GM21360 (cell line): ENCODE results near the gene SLC7A1.

ENCODE experiments used
- ATAC-seq: cut with Tn5 transposase; IDR thresholded peaks from one replicate; pipeline ENCODE4 v1.9.1; 2021; ENCODE audit warnings: mild to moderate bottlenecking, moderate library complexity; ENCODE audit not compliant: unreplicated experiment

SLC7A1 gene

DNA sequence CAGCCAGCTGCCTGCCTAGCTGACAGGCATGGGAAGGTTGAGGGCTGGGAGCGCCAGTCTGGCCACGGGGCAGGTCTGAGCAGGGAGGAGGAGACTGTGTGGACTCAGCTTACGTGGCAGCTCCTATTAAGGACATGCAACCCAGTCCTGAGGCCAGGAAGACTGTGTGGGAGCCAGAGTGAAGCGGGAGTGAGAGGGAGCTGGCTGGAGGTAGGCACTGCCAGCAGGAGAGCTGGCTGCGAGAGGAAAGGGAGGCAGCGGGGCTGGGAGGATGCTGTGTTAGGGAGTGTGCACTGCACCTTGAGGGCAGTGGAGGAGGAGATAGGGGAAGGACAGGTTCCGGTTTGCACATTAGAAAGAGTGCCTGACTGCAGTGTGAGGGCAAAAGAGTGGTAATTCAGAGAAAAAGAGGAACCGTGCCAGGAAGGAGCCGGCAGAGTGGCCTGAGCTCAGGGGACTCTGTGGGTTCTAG lies 99.2 kb downstream of the SLC7A1 start:
- peak; percentile 57 for ATAC-seq

DNA sequence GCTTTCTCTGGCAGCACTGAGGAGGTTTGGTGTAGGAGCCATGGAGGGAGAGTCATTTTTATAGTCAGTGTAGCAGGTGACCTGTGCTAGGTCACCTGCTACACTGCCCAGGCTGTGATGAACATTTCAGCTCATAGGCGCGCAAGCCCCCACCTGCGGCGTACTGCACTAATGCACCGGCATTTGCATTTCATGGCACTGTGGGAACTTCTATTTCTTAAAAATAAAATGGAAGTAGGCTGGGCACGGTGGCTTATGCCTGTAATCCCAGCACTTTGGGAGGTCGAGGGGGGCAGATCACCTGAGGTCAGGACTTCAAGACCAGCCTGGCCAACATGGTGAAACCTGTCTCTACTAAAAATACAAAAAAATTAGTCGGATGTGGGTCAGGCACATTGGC lies 101.0 kb downstream of the SLC7A1 start:
- no peak for ATAC-seq

DNA sequence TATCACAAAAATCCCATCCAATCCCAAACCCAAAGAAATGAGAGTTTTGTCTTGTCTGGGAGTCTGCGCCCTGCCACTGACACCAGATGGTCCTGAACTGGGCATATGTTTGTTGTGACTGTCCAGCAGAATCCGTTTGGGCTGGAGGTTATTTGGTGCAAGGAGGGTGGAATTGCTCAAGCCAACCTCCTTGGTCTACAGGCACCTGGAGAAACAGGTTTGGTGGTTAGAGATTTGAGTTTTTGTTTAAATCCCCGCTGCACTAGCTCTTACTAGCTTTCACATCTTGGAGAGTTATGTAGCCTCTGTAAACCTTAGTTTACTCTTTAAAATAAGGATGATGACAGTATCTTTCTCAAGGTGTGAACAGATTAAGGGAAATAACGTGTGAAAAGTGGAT lies 101.7 kb downstream of the SLC7A1 start:
- no peak for ATAC-seq

DNA sequence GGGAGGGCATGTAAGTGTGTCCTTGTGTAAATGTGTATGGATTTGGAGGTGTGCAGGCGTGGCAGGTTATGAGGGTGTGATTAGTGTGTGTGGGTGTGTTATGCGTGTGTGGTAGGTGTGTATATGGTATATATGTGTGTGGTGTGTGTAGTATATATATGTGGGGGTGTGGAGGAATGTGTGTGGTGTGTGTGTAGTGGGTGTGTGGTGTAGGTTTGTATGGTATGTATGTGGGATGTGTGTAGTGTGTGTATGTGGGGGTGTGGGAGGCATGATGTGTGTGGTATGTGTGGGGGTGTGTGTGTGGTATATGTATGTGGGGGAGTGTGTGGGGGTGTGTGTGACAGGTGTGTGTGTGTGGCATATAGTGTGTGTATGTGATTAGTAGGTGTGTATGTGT lies 104.2 kb downstream of the SLC7A1 start:
- no peak for ATAC-seq

DNA sequence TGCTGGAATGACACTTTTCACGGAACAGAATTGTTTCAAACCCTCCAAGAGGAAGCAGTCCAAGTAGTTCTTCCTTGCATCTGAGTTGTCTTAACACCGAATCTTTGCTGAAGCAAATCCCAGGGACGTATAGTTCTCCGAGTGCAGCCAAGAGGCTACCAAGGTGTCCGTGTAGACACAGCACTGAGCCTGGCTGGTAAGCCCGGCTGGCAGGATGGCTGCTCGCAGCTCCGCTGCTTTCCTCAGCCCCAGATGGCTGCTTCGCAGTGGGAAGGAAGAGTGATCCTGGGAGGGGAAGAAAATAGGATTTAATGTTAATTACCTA lies 105.0 kb downstream of the SLC7A1 start:
- no peak for ATAC-seq

DNA sequence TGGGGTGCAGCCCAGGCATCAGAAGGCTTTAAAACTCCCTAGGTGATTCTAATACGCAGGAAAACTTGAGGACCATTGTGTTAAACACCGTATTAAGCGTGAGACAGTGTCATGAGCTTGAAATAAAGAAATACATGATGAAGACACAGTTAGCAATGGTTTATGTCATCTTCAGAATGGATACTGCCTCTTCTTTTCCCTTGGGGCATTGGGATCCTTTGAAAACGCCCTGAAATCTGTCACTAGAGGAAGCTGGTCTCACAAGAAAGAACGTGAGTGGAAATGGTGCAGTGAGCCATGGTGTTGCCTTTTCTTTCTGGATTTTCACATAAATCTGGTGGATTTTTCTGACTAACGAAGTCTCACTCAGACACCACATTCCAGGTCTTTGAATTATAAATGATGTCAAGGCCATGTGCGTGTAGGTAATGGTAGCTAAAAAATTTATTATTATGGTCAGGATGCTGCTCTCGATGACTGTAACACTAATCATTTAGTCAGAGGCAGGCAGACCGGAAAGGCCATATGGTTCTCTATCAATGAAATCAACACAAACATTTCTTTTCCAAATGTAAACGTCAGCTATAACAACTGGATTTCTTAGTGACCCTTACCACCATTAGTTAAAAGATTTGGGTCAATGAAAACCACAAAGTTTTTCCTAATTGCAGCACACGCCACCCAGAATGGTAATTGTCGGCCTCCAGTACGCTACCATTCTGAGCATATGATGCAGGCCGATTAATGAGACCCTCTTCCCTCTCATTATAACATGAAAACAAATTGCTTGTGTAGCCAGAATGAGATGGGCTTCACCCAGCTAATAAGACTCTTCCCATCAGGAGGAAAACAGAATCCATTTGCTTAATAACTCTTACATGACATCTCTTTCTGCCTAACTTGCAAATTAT lies 105.6 kb downstream of the SLC7A1 start:
- no peak for ATAC-seq

DNA sequence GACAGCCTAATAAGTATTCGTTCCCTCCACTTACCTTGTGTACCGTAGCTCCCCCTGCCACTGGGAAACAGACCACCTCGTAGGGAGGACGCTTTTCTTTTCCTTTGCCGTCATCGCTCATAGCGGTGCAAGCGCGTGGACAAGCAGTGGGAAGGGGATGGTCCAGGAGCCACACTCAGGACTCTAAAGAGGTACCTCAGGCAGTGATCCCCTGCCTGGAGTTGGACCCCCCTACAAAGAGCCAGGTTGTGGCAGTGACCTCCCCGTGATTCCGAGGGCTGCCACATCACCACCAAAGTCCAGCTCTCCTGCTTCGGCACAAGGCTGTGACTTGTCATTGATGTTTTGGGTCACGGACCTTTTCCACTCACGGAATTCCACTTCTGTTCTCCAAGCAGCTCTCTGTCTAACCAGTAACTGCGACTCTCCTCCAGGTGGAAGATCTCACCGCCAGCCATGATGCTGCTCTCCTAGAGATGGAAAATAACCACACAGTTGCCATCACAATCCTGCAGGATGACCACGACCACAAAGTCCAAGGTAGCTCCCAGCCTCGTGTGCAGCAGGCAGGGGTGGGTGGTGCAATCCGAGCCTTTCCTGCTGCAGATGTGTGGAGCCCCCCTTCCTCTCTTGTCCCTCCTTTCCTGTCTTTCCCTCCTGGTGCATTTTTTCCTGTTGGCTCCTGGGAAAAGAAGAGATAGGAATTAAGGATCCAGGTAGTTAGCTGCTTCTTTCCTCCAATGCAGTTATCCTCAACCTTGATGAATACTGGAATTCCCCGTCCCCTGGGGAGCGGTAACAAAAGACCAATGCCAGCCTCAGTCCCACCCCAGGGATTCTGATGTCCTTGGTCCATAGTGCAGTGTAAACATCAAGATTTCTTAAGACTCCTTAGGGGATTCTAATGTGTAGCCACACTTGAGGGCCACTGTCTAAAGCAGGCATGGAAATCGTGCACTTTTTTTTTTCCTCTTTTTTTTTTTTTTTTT lies 107.7 kb downstream of the SLC7A1 start:
- no peak for ATAC-seq

DNA sequence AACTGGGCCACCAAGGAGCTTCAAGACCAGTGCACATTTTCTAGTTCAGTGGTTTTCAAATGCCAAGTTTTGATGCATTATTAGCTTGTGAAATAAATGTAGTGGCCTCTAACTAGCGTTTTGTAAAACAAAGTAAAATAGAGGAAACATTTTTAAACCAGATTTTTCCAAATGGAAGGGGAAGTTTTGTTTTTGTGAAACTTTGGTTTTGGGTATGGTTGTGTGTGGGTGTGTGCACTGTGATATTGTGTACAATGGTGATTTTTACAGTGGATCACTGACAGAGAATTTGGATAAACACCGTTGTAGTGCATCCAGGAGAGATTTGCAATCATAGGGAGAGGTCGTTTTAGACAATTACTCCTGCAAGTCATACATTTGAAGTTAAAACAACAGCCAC lies 108.9 kb downstream of the SLC7A1 start:
- no peak for ATAC-seq

DNA sequence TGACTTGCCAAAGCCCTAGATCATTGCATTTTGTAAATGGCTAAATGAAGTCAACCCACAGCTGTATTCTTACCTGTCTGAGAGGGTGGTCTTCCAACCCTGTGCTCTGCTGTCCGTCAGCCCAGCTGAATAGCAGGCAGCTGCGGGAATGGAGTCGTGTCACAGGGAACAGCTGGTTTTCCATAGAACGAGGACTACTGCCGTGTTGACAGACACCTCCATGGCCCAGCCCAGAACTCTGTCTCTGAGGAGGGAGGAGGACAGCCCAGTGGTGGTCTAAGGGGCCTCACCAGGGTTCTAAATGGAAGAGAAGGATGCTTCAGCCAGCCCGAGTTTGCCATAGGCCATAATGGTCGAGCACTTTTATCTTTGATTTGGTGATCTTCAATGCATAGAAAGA lies 110.7 kb downstream of the SLC7A1 start:
- no peak for ATAC-seq

DNA sequence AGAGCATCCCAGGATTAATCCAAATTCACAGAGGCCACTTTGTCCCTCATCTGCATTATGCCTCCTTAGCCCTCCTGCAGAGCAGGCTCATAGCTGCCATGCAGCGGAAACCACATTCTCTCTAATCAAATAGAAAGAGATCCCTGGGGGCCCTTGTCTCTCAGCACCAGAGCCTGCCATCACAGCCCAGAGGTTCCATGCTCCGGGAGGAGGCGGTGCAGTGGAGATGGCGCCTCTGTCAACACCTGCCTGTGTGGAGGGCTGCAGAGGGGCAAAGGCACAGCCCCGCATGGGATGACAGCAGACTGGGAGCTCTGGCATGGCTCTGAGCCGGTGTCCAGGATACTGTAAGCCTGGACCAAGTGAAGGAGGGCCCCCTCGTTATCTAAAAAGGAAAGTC lies 111.3 kb downstream of the SLC7A1 start:
- ATAC-seq = no peak

DNA sequence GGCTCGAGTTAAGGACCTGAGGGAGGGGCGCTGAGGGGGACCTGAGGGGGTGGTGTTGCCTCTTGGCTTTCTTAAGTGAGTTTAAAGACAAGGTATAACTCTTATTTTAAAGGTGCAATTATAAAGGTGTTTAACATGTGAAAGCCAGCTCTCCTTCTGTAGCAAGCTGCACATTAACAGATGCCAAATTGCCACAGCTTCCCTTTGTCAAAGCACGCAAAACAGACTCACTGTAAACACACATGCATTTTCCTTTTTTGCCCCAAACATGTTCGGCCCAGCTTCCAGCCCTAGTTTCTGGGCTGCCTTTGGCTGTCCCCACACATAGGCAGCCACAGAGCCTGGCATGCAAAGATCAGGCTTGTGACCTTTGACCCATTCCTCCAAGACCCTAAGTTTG lies 111.9 kb downstream of the SLC7A1 start:
- no peak for ATAC-seq

DNA sequence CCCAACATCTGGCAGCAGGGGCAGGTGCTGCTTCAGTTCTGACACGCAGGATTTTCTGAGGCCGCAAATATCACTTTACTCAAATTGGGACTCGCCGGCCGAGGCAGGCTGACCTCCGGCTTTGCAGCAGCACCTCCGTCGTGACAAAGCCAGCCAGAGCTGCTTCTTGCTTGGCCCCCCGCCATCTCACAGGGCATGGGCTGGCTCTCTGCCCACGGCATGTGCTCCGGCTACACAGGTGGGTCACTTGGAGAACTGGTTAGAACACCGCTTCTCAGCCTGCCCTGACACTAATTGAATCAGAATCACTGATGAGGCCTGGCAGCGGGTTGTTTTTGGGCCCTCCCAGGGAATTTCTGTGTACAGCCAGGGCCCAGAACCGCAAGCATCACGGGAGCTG lies 112.3 kb downstream of the SLC7A1 start:
- no peak for ATAC-seq

DNA sequence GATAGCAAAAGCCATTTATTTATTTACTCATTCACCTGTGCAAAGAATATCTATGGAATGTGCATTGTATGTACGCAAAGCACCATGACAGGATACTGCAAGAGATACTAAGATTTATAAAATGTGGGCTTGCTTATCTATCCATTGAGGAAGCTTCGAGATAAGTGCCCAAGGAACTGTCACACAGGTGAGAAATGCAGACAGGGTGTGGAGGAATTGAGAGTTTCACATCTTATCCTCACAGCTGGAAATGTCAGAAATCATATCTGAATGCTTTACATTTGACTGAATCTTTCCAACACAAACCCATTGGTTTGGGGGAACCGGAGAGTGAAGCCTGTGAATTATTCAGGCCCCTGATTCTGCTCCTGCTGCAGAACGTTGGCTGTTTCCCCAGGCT lies 113.0 kb downstream of the SLC7A1 start:
- ATAC-seq = no peak

DNA sequence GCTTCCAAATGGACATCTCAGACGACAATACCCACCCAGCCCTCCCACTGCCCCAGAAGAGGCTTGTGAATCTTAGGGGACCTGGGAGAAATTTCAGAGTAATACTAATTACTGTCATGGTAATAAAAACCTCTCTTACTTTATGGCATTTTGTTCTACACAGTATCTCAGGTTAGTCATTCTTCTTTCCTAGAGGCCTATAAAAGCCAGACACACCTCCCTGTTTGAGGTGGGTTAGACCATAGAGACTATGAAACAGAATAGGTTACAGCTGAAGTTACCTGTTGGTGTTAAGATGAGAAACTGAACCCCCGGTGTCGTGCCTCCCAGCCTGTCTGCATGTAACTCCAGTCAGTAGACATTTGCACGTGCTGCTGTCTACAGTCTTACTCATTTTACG lies 113.9 kb downstream of the SLC7A1 start:
- ATAC-seq = no peak

DNA sequence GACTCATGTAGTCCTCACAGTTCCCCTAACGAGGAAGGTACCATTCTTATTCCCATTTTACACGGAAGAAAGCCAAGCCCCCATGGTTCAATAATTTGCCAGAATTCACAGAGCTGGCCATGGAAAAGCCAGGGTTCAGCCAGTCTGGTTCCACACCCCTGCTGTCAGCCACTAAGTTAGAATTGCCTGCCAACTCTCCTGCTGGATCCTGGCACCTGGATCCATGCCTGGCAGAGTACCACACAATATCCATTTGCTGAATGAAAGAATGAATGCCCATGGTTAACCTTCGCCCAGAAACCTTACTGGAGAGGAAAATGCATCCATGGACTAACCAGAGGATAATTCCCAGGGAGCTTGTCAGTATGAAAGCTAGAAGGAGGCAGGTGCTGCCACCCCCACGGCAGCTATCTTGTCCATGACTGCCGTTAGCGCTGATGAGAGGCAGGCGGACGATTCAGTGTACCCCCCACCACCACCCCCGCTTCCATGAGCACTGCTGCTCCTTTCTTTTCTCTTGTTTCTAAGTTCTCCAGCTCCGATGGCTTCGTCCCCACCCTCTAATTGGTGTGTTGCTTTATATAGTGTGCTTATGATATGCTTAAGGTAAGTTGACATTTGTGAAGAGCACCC lies 114.5 kb downstream of the SLC7A1 start:
- no peak for ATAC-seq

DNA sequence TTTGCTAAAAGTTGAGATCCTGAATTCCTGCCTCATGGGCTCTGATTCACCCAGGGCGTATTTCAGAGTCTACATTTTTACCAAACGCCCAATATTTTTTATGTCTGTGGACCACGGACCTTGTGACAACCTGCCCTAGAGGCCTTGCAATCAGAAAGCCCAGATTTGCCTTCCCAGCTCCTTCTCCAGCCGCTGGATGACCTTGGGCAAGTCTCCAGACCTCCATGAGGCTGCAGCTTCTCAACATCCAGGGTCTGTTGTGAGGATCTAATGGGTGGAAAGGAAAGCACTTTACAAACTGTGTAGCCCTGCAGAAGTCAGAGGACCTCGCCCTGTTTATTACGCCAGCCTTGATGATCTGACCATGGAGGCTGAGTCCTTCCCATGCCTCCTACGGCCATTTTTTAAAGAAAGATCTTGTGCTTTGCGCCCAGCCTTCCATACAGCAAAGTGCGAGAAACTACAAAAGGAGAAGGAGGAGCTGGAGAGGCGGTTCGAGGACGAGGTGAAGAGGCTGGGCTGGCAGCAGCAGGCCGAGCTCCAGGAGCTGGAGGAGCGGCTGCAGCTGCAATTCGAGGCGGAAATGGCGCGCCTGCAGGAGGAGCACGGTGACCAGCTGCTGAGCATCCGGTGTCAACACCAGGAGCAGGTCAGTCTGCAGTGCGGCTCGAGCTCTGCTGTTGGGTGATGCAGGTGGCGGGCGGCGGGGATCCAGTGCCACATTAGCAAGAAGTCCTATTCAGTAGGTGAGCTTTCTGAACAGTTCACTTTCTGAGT lies 115.6 kb downstream of the SLC7A1 start:
- no peak for ATAC-seq

DNA sequence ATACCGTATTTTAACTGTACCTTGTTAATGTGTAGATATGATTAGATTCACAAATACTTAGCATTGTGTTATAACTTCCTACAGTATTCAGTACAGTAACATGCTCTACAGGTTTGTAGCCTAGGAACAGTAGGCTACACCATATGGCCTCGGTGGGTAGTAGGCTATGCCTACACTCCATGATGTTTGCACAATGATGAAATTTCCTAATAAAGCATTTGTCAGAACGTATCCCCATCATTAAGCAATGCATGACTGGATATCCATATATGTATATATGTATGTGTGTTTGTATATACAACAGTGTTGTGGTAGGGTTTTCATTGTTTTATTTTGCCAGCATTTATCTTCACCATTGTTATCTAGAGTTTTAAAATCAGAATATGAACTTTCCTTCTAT lies 119.4 kb downstream of the SLC7A1 start:
- ATAC-seq = no peak

DNA sequence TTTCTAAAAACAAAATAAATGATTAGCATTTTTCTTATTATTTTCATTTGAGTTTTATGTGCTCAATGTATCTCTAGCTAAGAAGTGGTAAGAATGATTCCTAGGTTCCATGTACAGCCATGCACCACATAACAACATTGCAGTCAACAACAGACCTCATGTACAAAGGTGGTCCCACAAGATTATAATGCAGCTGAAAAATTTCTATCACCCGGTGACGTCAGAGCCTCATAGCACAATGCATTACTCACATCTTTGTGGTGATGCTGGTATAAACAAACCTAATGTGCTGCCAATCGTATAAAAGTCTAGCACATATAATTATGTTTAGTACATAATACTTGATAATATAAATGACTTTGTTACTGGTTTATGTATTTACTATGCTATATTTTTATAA lies 120.5 kb downstream of the SLC7A1 start:
- ATAC-seq = no peak

DNA sequence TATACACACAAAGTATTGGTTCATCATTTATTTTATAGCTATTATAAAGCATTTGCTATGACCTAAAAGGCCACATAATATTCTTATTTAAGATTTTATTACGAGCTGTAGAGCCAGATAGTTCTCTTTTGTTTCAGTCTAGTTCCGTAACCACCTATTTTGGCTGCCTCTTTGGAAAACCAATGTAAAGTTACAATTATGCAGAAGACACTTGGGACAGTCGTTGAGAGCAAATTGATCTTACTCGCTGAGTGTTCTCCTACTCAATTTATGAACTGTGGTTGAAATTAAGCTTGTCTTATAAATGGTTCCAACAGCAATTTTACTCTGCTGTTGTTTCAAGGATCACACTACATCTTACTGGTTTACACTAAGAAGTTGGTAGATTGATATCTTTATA lies 122.3 kb downstream of the SLC7A1 start:
- no peak for ATAC-seq

DNA sequence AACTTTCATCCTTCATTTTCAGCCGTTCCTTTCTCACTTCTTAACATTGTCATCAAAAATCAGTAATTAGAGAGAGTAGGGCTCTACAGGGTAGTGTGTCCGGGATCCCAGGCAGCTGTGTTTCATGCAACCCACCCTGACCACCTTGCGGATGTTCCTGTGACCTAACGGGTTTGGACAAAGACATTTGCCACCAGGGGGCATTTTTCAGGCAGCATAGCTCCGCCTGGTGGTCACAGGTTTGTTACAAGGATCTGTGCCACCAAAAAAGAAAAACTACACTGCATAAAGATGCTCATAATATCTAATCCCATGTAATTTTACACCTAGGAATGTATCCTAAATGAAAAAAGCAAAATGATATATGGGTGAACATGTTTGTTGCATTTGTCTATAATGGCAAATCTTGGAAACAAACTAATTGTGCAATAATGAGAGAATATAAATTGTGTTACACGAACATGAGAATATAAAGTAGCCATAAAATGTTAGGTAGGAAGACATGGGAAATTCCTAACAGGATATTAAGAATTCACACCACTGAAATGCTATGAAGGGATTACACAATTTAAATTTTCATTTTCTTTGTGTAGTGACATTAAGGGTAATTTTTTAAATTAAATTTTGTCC lies 123.0 kb downstream of the SLC7A1 start:
- ATAC-seq = no peak
